HCT116 (cell line): ENCODE data around the gene BIVM. TPM values are rescaled to one million over a fixed set of nuclear protein-coding genes. Genes with fewer than 3 reads are reported as not detected.

ENCODE experiments used
- ATAC-seq: fragments of 200-7000 bp; cut with Tn5 transposase; 2 replicates; pipeline ENCODE4 v1.9.1; 2020; ENCODE audit warnings: mild to moderate bottlenecking, moderate library complexity
- BruUV-seq: library from RNA; stranded (reverse); fragments of 400-500 nt; replicated peaks from 2 replicates; lab custom pipeline; 2021; lab: Mats Ljungman, UMichigan
- CTCF ChIA-PET: fragments of 300-600 bp; sonication (Branson Sonifier 250); formaldehyde crosslinking; loops from one replicate; lab custom pipeline; 2021; ENCODE audit warnings: antibody characterized with exemption; lab: Charles Lee
- POLR2A ChIA-PET: fragments of 300-600, 350-600 bp; sonication (Branson Sonifier 250); formaldehyde crosslinking; loops from one replicate; lab custom pipeline; 2021; ENCODE audit warnings: antibody characterized with exemption; lab: Charles Lee
- RAD21 ChIA-PET, 2 experiments: fragments of 300-600 bp; sonication (Branson Sonifier 250); formaldehyde crosslinking; loops; one replicate each; lab custom pipeline; 2023; ENCODE audit warnings: low total read pairs in 2 of 2; ENCODE audit not compliant: uncharacterized antibody in 2 of 2, unreplicated experiment in 2 of 2, low non-redundant PET in 1 of 2; lab: Charles Lee
- DNase-seq: peaks from one replicate; pipeline ENCODE4 v3.0.0-alpha.2; 2010; ENCODE audit warnings: low read depth, low spot score
- H2AFZ ChIP-seq: fragments of 200-600 bp; shearing (Covaris generic), sonication (generic); 2 replicates; pipeline ENCODE4 v1.6.1; 2017; ENCODE audit warnings: low read depth, mixed run types, mixed read lengths, antibody characterized with exemption, low read length; ENCODE audit not compliant: poor library complexity, severe bottlenecking
- H3K27ac ChIP-seq: 2 replicates; pipeline ENCODE4 v1.5.1; 2012; ENCODE audit warnings: low read depth, low read length
- H3K27me3 ChIP-seq: fragments of 200-600 bp; sonication (generic); 2 replicates; pipeline ENCODE4 v1.6.1; 2016; ENCODE audit warnings: mixed run types, low read length, mixed read lengths; ENCODE audit not compliant: insufficient read depth
- H3K36me3 ChIP-seq, 2 experiments: fragments of 200-500 bp in 1 of 2; fragments of 200-600 bp in 1 of 2; sonication (Bioruptor generic) in 1 of 2; sonication (generic) in 1 of 2; 2 replicates each; pipeline versions ENCODE4 v1.5.1 to v1.6.1; 2014 to 2016; ENCODE audit warnings: low read length in 2 of 2, inconsistent platforms in 1 of 2, mixed read lengths in 1 of 2, mixed run types in 1 of 2; ENCODE audit not compliant: insufficient read depth in 2 of 2, control insufficient read depth in 1 of 2
- H3K4me1 ChIP-seq, 2 experiments: fragments of 200-600 bp in 1 of 2; sonication (generic) in 1 of 2; 2 replicates each; pipeline versions ENCODE4 v1.5.1 to v1.6.1; 2012 to 2017; ENCODE audit warnings: low read length in 2 of 2, inconsistent platforms in 1 of 2, mild to moderate bottlenecking in 1 of 2, mixed read lengths in 1 of 2, mixed run types in 1 of 2, moderate library complexity in 1 of 2; ENCODE audit not compliant: insufficient read depth in 2 of 2, control insufficient read depth in 1 of 2
- H3K4me2 ChIP-seq: fragments of 200-600 bp; sonication (generic); 2 replicates; pipeline ENCODE4 v1.6.1; 2017; ENCODE audit warnings: mixed run types, low read length, mixed read lengths
- H3K4me3 ChIP-seq, 2 experiments: fragments of 200-600 bp in 1 of 2; sonication (generic) in 1 of 2; replicated peaks in 1 of 2; 2 replicates each; pipeline ENCODE4 v1.5.1; 2011 to 2016; ENCODE audit warnings: low read length in 2 of 2, control low read depth in 1 of 2, low read depth in 1 of 2, mild to moderate bottlenecking in 1 of 2, mixed read lengths in 1 of 2, mixed run types in 1 of 2
- H3K79me2 ChIP-seq: fragments of 200-600 bp; sonication (generic); 2 replicates; pipeline ENCODE4 v1.6.1; 2017; ENCODE audit warnings: mild to moderate bottlenecking, mixed run types, low read length, moderate library complexity, mixed read lengths; ENCODE audit not compliant: insufficient read depth
- H3K9ac ChIP-seq: fragments of 200-600 bp; sonication (generic); 2 replicates; pipeline ENCODE4 v1.6.1; 2016; ENCODE audit warnings: low read length, mixed read lengths
- H3K9me2 ChIP-seq: fragments of 200-600 bp; sonication (generic), shearing (Covaris generic); 2 replicates; pipeline ENCODE4 v1.6.1; 2017; ENCODE audit warnings: mixed run types, mild to moderate bottlenecking, moderate library complexity; ENCODE audit not compliant: insufficient read depth
- H3K9me3 ChIP-seq, 2 experiments: fragments of 200-500 bp in 1 of 2; fragments of 200-600 bp in 1 of 2; sonication (Bioruptor generic) in 1 of 2; sonication (generic) in 1 of 2; 2 replicates each; pipeline ENCODE4 v1.6.1; 2014 to 2017; ENCODE audit warnings: low read length in 2 of 2, mixed read lengths in 2 of 2, inconsistent platforms in 1 of 2, low read depth in 1 of 2, mild to moderate bottlenecking in 1 of 2, mixed run types in 1 of 2, moderate library complexity in 1 of 2; ENCODE audit not compliant: control insufficient read depth in 1 of 2, insufficient read depth in 1 of 2
- H4K20me1 ChIP-seq: fragments of 200-600 bp; sonication (generic), shearing (Covaris generic); 2 replicates; pipeline ENCODE4 v1.6.1; 2017; ENCODE audit warnings: mixed run types, mild to moderate bottlenecking, moderate library complexity; ENCODE audit not compliant: insufficient read depth
- CBX3 ChIP-seq: IDR thresholded peaks from 2 replicates; pipeline ENCODE4 v1.6.1; 2012; ENCODE audit warnings: low read depth
- CEBPB ChIP-seq: IDR thresholded peaks from 2 replicates; pipeline ENCODE4 v1.6.1; 2012; ENCODE audit warnings: low read depth
- CTCF ChIP-seq, 3 experiments: fragments of 200-600 bp in 1 of 3; sonication (generic) in 1 of 3; IDR thresholded peaks in 2 of 3; conservative IDR thresholded peaks in 1 of 3; 2 replicates each; pipeline ENCODE4 v1.5.1; 2012 to 2017; ENCODE audit warnings: low read depth in 2 of 3, low read length in 2 of 3, antibody characterized with exemption in 1 of 3, borderline replicate concordance in 1 of 3, control low read depth in 1 of 3, mild to moderate bottlenecking in 1 of 3, mixed read lengths in 1 of 3, mixed run types in 1 of 3, moderate library complexity in 1 of 3; ENCODE audit not compliant: insufficient read depth in 1 of 3
- EGR1 ChIP-seq: IDR thresholded peaks from 2 replicates; pipeline ENCODE4 v1.6.1; 2012; ENCODE audit warnings: low read depth
- EZH2 ChIP-seq: fragments of 200-600 bp; sonication (generic); IDR thresholded peaks from 2 replicates; pipeline ENCODE4 v1.6.1; 2017; ENCODE audit warnings: antibody characterized with exemption, mixed run types
- EZH2phosphoT487 ChIP-seq: fragments of 200-600 bp; IDR thresholded peaks from 2 replicates; pipeline ENCODE4 v1.6.1; 2018; ENCODE audit warnings: antibody characterized with exemption, borderline replicate concordance
- FOSL1 ChIP-seq: IDR thresholded peaks from 2 replicates; pipeline ENCODE4 v1.6.1; 2012; ENCODE audit warnings: low read depth
- JUND ChIP-seq: IDR thresholded peaks from 2 replicates; pipeline ENCODE4 v1.6.1; 2012
- POLR2AphosphoS5 ChIP-seq: IDR thresholded peaks from 2 replicates; pipeline ENCODE4 v1.6.1; 2011; ENCODE audit warnings: mild to moderate bottlenecking, low read depth, low read length, moderate library complexity
- RAD21 ChIP-seq: IDR thresholded peaks from 2 replicates; pipeline ENCODE4 v1.6.1; 2012; ENCODE audit warnings: low read depth, mild to moderate bottlenecking
- REST ChIP-seq: IDR thresholded peaks from 2 replicates; pipeline ENCODE4 v1.6.1; 2012; ENCODE audit warnings: low read depth
- SIN3A ChIP-seq: IDR thresholded peaks from 2 replicates; pipeline ENCODE4 v1.6.1; 2012; ENCODE audit warnings: low read depth
- SP1 ChIP-seq: IDR thresholded peaks from 2 replicates; pipeline ENCODE4 v1.6.1; 2012; ENCODE audit warnings: low read depth
- SRF ChIP-seq: IDR thresholded peaks from 2 replicates; pipeline ENCODE4 v1.6.1; 2012; ENCODE audit warnings: low read depth
- TCF7L2 ChIP-seq: IDR thresholded peaks from 2 replicates; pipeline ENCODE4 v1.7.0; 2011; ENCODE audit warnings: borderline replicate concordance, inconsistent platforms; ENCODE audit not compliant: insufficient read depth, insufficient read length; ENCODE audit errors: extremely low read depth
- ZFX ChIP-seq: fragments of 450-650 bp; IDR thresholded peaks from 2 replicates; pipeline ENCODE4 v1.6.1; 2017
- ZNF274 ChIP-seq: fragments of 200-500 bp; sonication (Bioruptor generic); IDR thresholded peaks from 2 replicates; pipeline ENCODE4 v1.6.1; 2014; ENCODE audit warnings: mild to moderate bottlenecking, low read depth, low read length, inconsistent platforms
- intact Hi-C: fragments of 100-400 bp; cut with micrococcal nuclease; formaldehyde crosslinking; loops from 2 replicates; pipeline ENCODE4 v1.10.0; 2022
- total RNA-seq: library from RNA; stranded (reverse); gene quantifications from one replicate; pipeline ENCODE4 v1.2.1, GENCODE V29; 2021; ENCODE audit not compliant: unreplicated experiment
- TF ChIP-seq, protein P1 (sequence below): IDR thresholded peaks from 2 replicates; pipeline ENCODE4 v1.6.1; 2012
- TF ChIP-seq, protein P2 (sequence below): IDR thresholded peaks from 2 replicates; pipeline ENCODE4 v1.6.1; 2011; ENCODE audit warnings: mild to moderate bottlenecking, low read length, moderate library complexity; ENCODE audit not compliant: insufficient replicate concordance; ENCODE audit errors: extremely low read depth
- TF ChIP-seq, protein P3 (sequence below): IDR thresholded peaks from 2 replicates; pipeline ENCODE4 v1.6.1; 2012

The BIVM gene
- total RNA-seq, 1 experiment from 2014 or later = 11.3 TPM

DNA sequence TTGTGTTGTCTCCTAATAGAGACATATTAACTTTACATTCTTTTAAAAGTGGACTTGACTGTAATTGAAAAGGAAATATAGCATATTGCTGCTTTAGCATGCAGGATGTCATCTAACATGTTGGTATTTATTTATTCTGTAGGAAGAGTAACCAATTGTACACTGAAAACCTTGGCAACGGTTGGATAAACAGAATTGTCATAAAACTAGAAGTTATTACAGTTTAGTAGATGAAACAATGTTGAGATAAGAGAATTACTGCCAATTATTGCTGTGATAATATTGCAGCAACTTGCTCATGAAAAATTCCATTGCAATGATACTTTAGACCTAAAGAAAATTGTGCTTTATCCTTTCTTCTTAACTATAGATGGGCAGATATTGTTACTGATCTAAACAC is 39.4 kb downstream of the BIVM start:
- intact Hi-C loops = no loop called here
- CTCF ChIA-PET = no interaction called here
- Histone ChIP-seq H3K27me3 (no peaks in the 10 kb centered on the region), H3K79me2 (no peaks in the 10 kb centered on the region), H3K4me3 (no peak overlapping the region), H4K20me1 (no peaks in the 10 kb centered on the region), H3K9ac (no peak overlapping the region), H3K27ac (no peak overlapping the region), H3K36me3 (peaks cover 0 to 3% of the 10 kb centered on the region in 2 experiments; a peak in 1 of 4 replicates), H3K4me2 (no peak overlapping the region), H3K9me2 (no peaks in the 10 kb centered on the region), H3K4me1 (no peaks in the 10 kb centered on the region), H2AFZ (no peak overlapping the region), H3K9me3 (no peaks in the 10 kb centered on the region)
- no peak for TF ChIP-seq CEBPB
- no peak for TF ChIP-seq ZNF274
- TF ChIP-seq ZFX = no peak
- TF ChIP-seq, protein P1, sequence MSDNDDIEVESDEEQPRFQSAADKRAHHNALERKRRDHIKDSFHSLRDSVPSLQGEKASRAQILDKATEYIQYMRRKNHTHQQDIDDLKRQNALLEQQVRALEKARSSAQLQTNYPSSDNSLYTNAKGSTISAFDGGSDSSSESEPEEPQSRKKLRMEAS = no peak
- TF ChIP-seq, protein P2, sequence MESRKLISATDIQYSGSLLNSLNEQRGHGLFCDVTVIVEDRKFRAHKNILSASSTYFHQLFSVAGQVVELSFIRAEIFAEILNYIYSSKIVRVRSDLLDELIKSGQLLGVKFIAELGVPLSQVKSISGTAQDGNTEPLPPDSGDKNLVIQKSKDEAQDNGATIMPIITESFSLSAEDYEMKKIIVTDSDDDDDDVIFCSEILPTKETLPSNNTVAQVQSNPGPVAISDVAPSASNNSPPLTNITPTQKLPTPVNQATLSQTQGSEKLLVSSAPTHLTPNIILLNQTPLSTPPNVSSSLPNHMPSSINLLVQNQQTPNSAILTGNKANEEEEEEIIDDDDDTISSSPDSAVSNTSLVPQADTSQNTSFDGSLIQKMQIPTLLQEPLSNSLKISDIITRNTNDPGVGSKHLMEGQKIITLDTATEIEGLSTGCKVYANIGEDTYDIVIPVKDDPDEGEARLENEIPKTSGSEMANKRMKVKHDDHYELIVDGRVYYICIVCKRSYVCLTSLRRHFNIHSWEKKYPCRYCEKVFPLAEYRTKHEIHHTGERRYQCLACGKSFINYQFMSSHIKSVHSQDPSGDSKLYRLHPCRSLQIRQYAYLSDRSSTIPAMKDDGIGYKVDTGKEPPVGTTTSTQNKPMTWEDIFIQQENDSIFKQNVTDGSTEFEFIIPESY = no peak
- TF ChIP-seq SP1 = no peak
- no peak for TF ChIP-seq SIN3A
- TF ChIP-seq JUND = no peak
- TF ChIP-seq CBX3 = no peak
- no peak for TF ChIP-seq FOSL1
- no peak for TF ChIP-seq CTCF (IDR thresholded peaks at IDR 0.05 in 2 of 3, conservative IDR thresholded peaks at IDR 0.05 in 1 of 3; ENCODE audit: borderline replicate concordance in 1 of 3, insufficient read depth in 1 of 3, low read depth in 2 of 3, low read length in 2 of 3)
- TF ChIP-seq SRF = no peak
- TF ChIP-seq, protein P3, sequence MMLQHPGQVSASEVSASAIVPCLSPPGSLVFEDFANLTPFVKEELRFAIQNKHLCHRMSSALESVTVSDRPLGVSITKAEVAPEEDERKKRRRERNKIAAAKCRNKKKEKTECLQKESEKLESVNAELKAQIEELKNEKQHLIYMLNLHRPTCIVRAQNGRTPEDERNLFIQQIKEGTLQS = no peak
- no peak for TF ChIP-seq REST
- TF ChIP-seq POLR2AphosphoS5 = no peak
- TF ChIP-seq EZH2phosphoT487 = no peak
- no peak for TF ChIP-seq RAD21
- no peak for TF ChIP-seq TCF7L2
- TF ChIP-seq EZH2 = no peak
- no peak for TF ChIP-seq EGR1
- BruUV-seq = no TSS peak
- RAD21 ChIA-PET = no interaction called here
- no peak for DNase-seq
- POLR2A ChIA-PET = no interaction called here
- no peak for ATAC-seq
